HCEC 1CT (cell line): ENCODE results near the gene APH1A.
"Not testable (repeated sequence)": the region's sequence is repeated elsewhere in the genome, so short reads cannot be mapped to it uniquely, and the experiment has no call there.

Experiments
- DNase-seq: peaks from one replicate; pipeline ENCODE4 v3.0.0-alpha.2; 2017

Gene APH1A

DNA sequence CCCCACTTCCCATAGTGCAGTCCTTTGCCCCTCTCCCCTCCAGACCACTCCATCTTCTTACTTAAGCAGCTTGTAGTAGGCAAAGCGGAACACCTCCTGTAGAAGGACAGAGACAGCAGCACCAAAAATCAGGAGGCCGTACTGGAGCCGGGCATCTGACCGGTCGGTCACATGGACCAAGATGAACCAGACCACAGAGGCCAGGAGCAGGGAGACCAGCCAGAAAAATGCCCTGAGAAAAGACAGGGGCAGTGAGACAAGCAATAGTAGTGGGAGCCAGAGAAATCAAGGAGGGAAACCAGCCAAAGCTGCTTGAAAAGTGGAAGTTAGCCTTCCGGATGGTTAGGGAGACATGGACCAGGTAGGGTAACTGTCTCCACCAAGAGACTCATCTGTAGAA lies 920 bp downstream of the APH1A start:
- DNase-seq: no peak

GRCh38 chr1:150263549-150263948 lies 5.3 kb downstream of the APH1A start:
- no peak for DNase-seq

GRCh38 chr1:150262388-150263320 lies 6.2 kb downstream of the APH1A start:
- DNase-seq: no peak

DNA sequence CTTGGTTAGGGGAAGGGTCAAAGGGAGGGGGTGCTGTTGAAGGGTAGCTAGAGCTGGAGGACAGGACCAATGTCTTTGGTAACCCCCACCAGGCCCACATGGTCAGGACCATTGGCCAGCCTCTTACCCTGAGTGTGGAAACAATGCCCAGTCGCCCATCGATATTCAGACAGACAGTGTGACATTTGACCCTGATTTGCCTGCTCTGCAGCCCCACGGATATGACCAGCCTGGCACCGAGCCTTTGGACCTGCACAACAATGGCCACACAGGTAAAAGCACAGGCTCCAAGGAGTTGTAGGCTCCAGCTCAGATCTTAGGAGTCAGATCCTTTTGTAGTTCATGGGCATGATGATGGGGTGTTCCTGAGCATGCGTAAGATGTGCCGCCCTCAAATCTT lies 7.4 kb downstream of the APH1A start:
- no peak for DNase-seq

- no peak for DNase-seq
Measured at GRCh38 chr1:150259758-150260669, 8.8 kb downstream of the APH1A start.

DNA sequence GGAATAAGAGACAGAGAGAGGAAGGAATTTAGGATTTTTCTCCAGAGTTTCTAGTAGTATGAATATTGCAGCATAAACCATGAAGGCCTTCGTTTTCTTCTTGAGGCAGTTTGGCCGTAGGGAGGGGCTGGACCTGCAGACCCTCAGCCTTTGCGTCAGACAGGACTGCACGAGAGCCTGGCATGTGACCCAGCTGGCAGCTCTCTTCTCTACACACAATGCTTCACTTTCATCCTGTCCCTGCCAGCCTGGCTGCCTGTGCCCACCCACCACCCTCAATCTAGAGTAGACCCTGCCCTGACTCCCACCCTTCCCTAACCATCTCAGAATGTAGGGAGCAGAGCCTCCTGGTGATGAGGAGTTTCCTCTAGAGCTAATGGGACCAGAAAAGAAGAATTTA lies 9.6 kb downstream of the APH1A start:
- no peak for DNase-seq

DNA sequence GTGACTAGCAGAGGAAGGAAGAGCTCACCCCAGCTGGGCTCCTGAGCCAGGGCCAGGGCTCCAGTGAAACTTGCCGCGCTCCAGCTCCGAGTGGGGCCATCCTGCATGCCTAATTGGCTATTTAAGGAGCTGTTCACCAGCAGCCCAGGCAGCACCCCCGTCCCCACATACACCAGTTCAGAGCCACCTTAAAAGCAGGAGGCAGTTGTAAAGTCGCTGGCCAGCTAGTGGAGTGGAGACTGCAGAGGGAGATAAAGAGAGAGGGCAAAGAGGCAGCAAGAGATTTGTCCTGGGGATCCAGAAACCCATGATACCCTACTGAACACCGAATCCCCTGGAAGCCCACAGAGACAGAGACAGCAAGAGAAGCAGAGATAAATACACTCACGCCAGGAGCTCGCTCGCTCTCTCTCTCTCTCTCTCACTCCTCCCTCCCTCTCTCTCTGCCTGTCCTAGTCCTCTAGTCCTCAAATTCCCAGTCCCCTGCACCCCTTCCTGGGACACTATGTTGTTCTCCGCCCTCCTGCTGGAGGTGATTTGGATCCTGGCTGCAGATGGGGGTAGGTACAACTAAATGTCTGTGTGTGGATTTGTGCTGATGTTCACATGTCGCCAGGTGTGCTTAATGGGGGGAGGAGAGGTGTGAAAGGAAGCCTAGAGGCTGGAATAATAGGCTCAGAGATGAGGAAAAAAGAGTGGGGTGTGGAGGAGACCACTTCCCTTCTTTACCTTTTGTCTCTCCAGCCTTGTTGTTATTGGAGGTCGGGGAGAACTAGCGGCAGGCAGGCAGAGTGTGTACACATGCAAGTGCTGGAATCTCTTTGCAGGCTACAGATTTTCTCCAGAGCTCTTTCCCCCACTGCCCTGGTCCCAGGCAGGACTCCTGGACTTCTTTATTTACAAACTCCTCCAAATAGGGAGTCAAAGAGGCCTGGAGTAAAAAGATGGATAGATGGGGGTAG lies 10.9 kb downstream of the APH1A start, which contains the start of gene CA14:
Gene CA14 (plus strand): TSS at position 151 of the 962 bp plus-strand sequence. CDS start 355 bp downstream, at position 506.
- no peak for DNase-seq

- no peak for DNase-seq
Measured at GRCh38 chr1:150256554-150257341, 12.1 kb downstream of the APH1A start.

DNA sequence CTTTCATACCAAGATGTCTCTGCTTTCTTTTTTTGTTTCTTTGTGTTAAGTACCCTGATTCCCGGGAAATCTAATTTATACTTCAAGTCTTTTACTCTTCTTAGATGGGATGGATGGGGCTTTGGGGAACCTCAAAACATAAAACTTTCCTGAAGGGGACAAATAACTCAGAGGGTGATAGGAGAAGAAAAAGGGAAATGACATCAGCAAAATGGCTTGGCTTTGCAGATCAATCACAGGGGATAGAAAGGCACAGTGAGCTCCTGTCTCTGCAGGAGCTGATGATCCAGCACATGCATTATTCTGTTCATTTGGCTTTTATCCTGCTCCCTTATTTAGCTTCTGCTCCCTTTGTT lies 12.6 kb downstream of the APH1A start:
- DNase-seq: no peak

- no peak for DNase-seq
Measured at GRCh38 chr1:150249936-150250335, 18.9 kb downstream of the APH1A start.

DNA sequence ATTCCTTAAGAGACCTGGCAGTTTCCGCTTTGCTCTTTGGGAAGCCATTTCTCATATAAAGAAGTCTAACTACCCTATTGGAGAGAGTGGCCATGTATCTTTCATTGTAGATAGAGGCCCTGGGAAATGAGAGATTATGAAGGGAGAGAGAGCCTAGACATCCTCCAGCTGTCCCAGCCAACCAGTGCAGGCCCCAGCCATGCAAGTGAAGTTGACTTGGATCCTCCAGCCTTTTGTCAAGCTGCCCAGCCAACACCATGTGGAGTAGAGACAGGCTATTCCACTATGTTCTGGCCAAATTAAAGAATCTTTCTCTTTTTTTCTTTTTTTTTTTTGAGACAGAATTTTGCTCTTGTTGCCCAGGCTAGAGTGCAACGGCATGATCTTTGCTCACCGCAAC lies 25.8 kb downstream of the APH1A start:
- DNase-seq: no peak

GRCh38 chr1:150237746-150238145 lies 31.1 kb downstream of the APH1A start:
- no peak for DNase-seq

DNA sequence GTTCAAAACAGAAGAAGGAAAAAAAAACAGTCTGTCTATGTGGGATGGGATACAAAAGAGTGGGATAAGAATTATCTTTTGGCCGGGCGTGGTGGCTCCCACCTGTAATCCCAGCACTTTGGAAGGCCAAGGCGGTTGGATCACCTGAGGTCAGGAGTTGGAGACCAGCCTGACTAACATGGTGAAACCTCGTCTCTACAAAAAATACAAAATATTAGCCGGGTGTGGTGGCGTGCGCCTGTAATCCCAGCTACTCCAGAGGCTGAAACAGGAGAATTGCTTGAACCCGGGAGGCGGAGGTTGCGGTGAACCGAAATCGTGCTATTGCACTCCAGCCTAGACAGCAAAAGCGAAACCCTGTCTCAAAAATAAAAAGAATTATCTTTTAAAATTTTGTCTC lies 31.6 kb downstream of the APH1A start:
- not testable (repeated sequence) for DNase-seq

GRCh38 chr1:150236614-150237100 lies 32.2 kb downstream of the APH1A start:
- DNase-seq: no peak

GRCh38 chr1:150235852-150236613 lies 32.8 kb downstream of the APH1A start, which contains the start of gene ANP32E:
Gene ANP32E (minus strand): TSS chr1:150236112. CDS start chr1:150235786, 326 bp downstream.
- peak; percentile 100 for DNase-seq

- DNase-seq: peak; percentile 12
Measured at GRCh38 chr1:150235294-150235851, 33.4 kb downstream of the APH1A start.

DNA sequence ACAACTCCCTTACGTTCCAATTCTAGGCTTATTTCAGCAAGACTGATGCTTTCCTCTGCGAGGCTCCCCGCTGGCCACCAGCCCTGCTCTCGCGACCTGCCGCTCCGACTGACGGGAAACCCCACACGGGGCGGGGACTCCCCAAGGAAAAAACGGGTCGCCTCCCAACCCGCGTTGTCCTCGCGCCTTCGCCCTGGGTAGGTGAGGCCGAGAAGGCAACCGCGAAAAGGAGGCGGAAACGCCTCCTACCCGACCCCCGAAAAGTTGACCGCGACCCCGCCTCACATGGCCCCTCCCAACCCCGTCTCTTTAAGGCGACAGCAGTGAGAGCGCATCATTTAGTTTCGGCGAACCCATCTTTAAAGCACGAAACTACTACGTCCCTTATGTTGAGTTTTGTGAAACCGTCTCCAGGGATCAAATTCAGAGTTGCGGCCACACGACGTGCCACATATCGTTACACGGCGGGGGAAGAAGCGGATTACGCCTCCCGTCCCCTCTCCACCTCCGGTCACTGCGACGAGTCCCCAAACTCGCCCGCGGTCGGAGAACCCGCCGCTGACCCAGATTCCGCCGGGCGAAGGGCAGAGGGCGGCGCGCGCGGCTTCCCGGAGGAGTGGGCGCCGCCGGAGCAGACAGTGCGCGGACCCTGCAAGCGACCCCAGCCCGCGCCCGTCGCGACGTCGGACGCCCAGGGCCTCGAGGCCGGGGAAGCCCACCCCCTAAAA lies 34.1 kb downstream of the APH1A start:
- DNase-seq: peak; percentile 70

- DNase-seq: no peak
Measured at GRCh38 chr1:150234309-150234565, 34.6 kb downstream of the APH1A start.
